ENCODE measurements around the gene TRIM37.
"Not testable (repeated sequence)": the region's sequence is repeated elsewhere in the genome, so short reads cannot be mapped to it uniquely, and the experiment has no call there.

Gene TRIM37

DNA sequence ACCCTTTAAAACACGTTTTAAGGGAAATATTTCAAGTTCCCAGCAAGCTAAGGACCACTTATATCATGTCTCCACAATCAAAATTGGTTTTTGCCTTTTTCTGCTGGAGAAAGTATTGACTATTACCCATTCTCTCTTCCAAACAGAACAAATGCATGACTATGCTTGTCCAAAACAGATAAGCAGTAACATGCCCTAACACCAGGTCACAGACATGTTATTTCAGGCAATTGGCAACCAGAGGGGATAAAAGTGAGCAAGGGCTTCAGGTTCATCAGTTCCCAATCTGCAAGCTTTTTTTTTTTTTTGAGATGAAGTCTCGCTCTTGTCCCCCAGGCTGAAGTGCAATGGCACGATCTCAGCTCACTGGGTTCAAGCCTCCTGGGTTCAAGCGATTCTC is 33.3 kb upstream of the TRIM37 start:
- H3K4me2 ChIP-seq (ENCODE audit: insufficient read depth, low read length) = no peak overlapping the region
- H2AFZ ChIP-seq (ENCODE audit: low read depth, low read length) = no peak overlapping the region
- peaks cover 65% of the 10 kb centered on the region for H4K20me1 ChIP-seq (ENCODE audit: insufficient read depth, low read length)
- DNase-seq = no peak
- TF ChIP-seq EZH2 (IDR thresholded peaks at IDR 0.05; ENCODE audit: borderline replicate concordance, low read depth, low read length, severe bottlenecking) (no peak), CTCF (IDR thresholded peaks at IDR 0.05; ENCODE audit: borderline replicate concordance, extremely low read depth, low read length, poor library complexity, severe bottlenecking) (no peak)
- no peak overlapping the region for H3K4me3 ChIP-seq (ENCODE audit: low read depth in 1 of 2, low read length in 2 of 2)
- H3K79me2 ChIP-seq (ENCODE audit: insufficient read depth, low read length) = peaks cover 99% of the 10 kb centered on the region
- peaks cover 20% of the 10 kb centered on the region for H3K36me3 ChIP-seq (ENCODE audit: insufficient read depth, low read length)
- H3K27me3 ChIP-seq (ENCODE audit: insufficient read depth, low read length, poor library complexity) = no peaks in the 10 kb centered on the region
- no peak for ATAC-seq (ENCODE audit: insufficient read depth, low read depth)
- H3K9ac ChIP-seq (ENCODE audit: low read depth, low read length) = no peak overlapping the region
- no peak overlapping the region for H3K27ac ChIP-seq (ENCODE audit: low read length)
- no peaks in the 10 kb centered on the region for H3K4me1 ChIP-seq (ENCODE audit: insufficient read depth, low read length)
- H3K9me3 ChIP-seq (ENCODE audit: insufficient read depth, low read length, severe bottlenecking) = no peaks in the 10 kb centered on the region

DNA sequence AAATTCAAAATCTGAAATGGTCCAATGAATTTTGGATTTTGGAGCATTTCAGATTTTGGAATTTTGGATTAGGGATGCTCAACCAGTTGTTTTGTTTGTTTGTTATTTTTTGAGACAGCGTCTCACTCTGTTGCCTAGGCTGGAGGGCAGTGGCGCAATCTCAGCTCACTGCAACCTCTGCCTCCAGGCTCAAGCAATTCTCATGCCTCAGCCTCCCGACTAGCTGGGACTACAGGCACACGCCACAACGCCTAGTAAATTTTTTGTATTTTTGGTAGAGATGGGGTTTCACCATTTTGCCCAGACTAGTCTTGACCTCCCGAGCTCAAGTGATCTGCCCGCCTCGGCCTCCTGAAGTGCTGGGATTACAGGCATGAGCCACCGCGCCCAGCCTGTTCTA is 31.7 kb upstream of the TRIM37 start:
- not testable (repeated sequence) for H2AFZ ChIP-seq (ENCODE audit: low read depth, low read length); H3K27me3 ChIP-seq (ENCODE audit: insufficient read depth, low read length, poor library complexity); H3K9ac ChIP-seq (ENCODE audit: low read depth, low read length); ATAC-seq (ENCODE audit: insufficient read depth, low read depth); H3K9me3 ChIP-seq (ENCODE audit: insufficient read depth, low read length, severe bottlenecking); H3K4me2 ChIP-seq (ENCODE audit: insufficient read depth, low read length); H3K4me1 ChIP-seq (ENCODE audit: insufficient read depth, low read length); DNase-seq; H3K4me3 ChIP-seq (ENCODE audit: low read depth in 1 of 2, low read length in 2 of 2); H3K27ac ChIP-seq (ENCODE audit: low read length); H3K36me3 ChIP-seq (ENCODE audit: insufficient read depth, low read length)
- peaks cover 99% of the 10 kb centered on the region for H3K79me2 ChIP-seq (ENCODE audit: insufficient read depth, low read length)
- H4K20me1 ChIP-seq (ENCODE audit: insufficient read depth, low read length) = peaks cover 59% of the 10 kb centered on the region

GRCh38 chr17:59131131-59131530 is 24.5 kb upstream of the TRIM37 start:
- Histone ChIP-seq H3K9ac (ENCODE audit: low read depth, low read length) (no peak overlapping the region), H3K27me3 (ENCODE audit: insufficient read depth, low read length, poor library complexity) (no peaks in the 10 kb centered on the region), H3K79me2 (ENCODE audit: insufficient read depth, low read length) (peaks cover 98% of the 10 kb centered on the region), H2AFZ (ENCODE audit: low read depth, low read length) (no peak overlapping the region), H3K4me2 (ENCODE audit: insufficient read depth, low read length) (no peak overlapping the region), H3K27ac (ENCODE audit: low read length) (no peak overlapping the region), H3K4me1 (ENCODE audit: insufficient read depth, low read length) (no peaks in the 10 kb centered on the region), H3K4me3 (ENCODE audit: low read depth in 1 of 2, low read length in 2 of 2) (no peak overlapping the region), H3K9me3 (ENCODE audit: insufficient read depth, low read length, severe bottlenecking) (no peaks in the 10 kb centered on the region), H3K36me3 (ENCODE audit: insufficient read depth, low read length) (peaks cover 40% of the 10 kb centered on the region), H4K20me1 (ENCODE audit: insufficient read depth, low read length) (peaks cover 35% of the 10 kb centered on the region; the same call in 1 of the 2 replicates)
- ATAC-seq (ENCODE audit: insufficient read depth, low read depth) (no peak), DNase-seq (no peak)
- TF ChIP-seq EZH2 (IDR thresholded peaks at IDR 0.05; ENCODE audit: borderline replicate concordance, low read depth, low read length, severe bottlenecking) (no peak), CTCF (IDR thresholded peaks at IDR 0.05; ENCODE audit: borderline replicate concordance, extremely low read depth, low read length, poor library complexity, severe bottlenecking) (no peak)

- H3K4me3 ChIP-seq (ENCODE audit: low read depth in 1 of 2, low read length in 2 of 2) = no peak overlapping the region
- H4K20me1 ChIP-seq (ENCODE audit: insufficient read depth, low read length) = peaks cover 35% of the 10 kb centered on the region; the same call in 1 of the 2 replicates
- H3K4me1 ChIP-seq (ENCODE audit: insufficient read depth, low read length) = no peaks in the 10 kb centered on the region
- no peak overlapping the region for H2AFZ ChIP-seq (ENCODE audit: low read depth, low read length)
- no peak overlapping the region for H3K4me2 ChIP-seq (ENCODE audit: insufficient read depth, low read length)
- H3K9me3 ChIP-seq (ENCODE audit: insufficient read depth, low read length, severe bottlenecking) = no peaks in the 10 kb centered on the region
- peaks cover 95% of the 10 kb centered on the region for H3K79me2 ChIP-seq (ENCODE audit: insufficient read depth, low read length)
- DNase-seq (no peak), ATAC-seq (ENCODE audit: insufficient read depth, low read depth) (no peak)
- no peak overlapping the region for H3K27ac ChIP-seq (ENCODE audit: low read length)
- TF ChIP-seq CTCF (IDR thresholded peaks at IDR 0.05; ENCODE audit: borderline replicate concordance, extremely low read depth, low read length, poor library complexity, severe bottlenecking) = no peak
- TF ChIP-seq EZH2 (IDR thresholded peaks at IDR 0.05; ENCODE audit: borderline replicate concordance, low read depth, low read length, severe bottlenecking) = no peak
- no peaks in the 10 kb centered on the region for H3K27me3 ChIP-seq (ENCODE audit: insufficient read depth, low read length, poor library complexity)
- H3K9ac ChIP-seq (ENCODE audit: low read depth, low read length) = no peak overlapping the region
- peaks cover 46% of the 10 kb centered on the region for H3K36me3 ChIP-seq (ENCODE audit: insufficient read depth, low read length)
Observed at GRCh38 chr17:59129814-59130213, 23.1 kb upstream of the TRIM37 start.

Measured in DND-41 (cell line).